AG09309 (cell line): ENCODE results near the gene CCKAR.
A peak's percentile ranks its signal among the peaks of the same experiment; 100 is the strongest.

Experiments
- DNase-seq: peaks from one replicate; pipeline ENCODE4 v3.0.0-alpha.2; 2010; ENCODE audit warnings: low read depth
- H3K4me3 ChIP-seq: 2 replicates; pipeline ENCODE4 v1.5.1; 2011; ENCODE audit warnings: mild to moderate bottlenecking, low read depth, low read length, moderate library complexity; ENCODE audit not compliant: control insufficient read depth
- TF ChIP-seq, protein P1 (sequence below): IDR thresholded peaks from 2 replicates; pipeline ENCODE4 v1.5.1; 2011; ENCODE audit warnings: mild to moderate bottlenecking, low read depth, low read length, inconsistent platforms; ENCODE audit not compliant: insufficient read depth, control insufficient read depth; ENCODE audit errors: missing control alignments

Gene CCKAR

DNA sequence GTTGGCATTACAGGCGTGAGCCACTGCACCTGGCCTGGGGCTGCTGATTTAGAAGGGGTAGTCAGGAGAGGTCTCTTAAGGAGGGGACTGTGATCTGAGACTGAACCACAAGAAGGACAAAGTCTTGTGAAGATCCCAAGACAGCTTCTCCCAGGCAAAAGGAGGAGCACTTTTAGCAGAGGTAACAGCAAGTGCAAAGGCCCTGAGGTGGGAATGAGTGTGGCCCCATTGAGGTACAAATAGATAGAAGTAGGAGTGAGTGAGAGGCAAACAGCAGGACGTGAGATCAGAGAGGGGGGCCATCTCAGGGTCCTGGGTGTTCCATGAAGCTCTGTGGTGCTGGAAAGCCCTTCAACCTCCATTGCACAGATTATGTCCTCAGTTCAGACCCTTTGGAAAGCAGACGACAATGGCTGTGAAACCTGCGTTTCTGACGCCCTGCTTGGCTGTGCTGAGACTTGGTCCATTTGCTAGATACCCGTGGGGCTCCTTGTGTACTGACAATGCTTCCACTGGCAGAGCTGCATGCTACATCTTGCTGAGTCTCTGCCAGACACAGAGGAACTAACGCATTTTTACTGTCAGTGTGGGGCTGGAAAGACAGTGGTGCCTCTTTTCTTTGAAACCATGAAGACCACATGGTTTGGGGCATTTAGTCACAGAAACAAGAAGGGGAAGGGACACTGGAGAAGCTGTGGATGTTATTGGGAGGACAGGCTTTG lies 1.3 kb upstream of the CCKAR start:
- DNase-seq = no peak
- no peak overlapping the region for H3K4me3 ChIP-seq
- TF ChIP-seq, protein P1, sequence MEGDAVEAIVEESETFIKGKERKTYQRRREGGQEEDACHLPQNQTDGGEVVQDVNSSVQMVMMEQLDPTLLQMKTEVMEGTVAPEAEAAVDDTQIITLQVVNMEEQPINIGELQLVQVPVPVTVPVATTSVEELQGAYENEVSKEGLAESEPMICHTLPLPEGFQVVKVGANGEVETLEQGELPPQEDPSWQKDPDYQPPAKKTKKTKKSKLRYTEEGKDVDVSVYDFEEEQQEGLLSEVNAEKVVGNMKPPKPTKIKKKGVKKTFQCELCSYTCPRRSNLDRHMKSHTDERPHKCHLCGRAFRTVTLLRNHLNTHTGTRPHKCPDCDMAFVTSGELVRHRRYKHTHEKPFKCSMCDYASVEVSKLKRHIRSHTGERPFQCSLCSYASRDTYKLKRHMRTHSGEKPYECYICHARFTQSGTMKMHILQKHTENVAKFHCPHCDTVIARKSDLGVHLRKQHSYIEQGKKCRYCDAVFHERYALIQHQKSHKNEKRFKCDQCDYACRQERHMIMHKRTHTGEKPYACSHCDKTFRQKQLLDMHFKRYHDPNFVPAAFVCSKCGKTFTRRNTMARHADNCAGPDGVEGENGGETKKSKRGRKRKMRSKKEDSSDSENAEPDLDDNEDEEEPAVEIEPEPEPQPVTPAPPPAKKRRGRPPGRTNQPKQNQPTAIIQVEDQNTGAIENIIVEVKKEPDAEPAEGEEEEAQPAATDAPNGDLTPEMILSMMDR = no peak

DNA sequence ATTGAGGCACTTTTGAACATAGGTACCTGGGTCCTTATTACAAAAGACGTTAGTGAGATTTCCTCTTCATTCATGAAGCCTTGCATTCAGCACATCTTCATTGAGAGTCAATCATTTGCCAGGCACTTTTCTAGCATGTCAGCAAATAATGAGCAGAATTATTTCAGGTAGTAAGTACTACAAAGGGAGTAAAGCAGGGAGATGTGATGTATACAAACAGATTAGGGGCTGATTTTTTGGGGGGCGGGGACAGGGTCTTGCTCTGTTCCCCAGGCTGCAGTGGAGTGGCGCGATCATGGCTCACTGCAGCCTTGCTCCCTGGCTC lies 638 bp upstream of the CCKAR start:
- TF ChIP-seq, protein P1 = no peak
- H3K4me3 ChIP-seq = no peak overlapping the region
- DNase-seq = no peak

DNA sequence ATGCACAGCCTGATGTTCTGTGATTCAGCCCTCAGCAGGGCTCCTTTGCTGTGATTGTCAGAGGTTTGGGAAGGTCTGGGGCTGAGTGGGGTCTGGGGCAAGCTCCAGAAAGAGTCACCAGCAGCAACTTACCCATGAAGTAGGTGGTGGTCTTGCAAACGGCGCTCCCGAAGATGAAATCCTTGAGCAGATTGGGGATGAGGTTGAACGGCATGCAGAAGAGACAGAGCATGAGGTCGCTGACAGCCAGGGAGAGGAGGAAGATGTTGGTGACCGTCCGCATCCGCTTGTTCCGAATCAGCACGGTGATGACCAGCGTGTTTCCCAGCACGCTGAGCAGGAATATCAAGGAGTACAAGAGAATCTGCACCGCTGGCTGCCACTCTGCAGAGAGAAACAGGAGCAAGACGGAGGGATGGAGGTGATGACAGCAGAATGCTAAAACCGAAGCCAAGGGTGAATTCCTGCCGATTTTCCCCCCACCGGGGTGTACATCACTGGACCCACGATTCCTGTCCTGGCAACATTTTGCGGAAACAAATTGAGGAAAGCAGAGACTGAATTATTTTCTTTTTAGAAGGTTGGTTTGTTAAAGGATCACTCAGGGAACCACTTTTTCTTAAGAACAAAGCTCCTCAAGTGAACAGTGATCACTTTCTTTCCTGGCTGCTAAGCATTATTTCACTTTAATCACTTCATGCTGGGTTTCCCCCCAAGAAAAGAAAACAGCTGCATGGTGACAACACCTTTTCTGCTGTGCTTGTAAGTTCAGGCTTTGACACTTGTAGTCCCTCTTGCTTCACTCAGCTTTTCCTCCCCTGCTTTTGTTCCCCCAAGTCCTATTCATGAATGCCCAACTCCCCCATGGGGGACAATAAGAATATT lies 941 bp downstream of the CCKAR start:
- TF ChIP-seq, protein P1 = no peak
- no peak for DNase-seq
- no peak overlapping the region for H3K4me3 ChIP-seq

DNA sequence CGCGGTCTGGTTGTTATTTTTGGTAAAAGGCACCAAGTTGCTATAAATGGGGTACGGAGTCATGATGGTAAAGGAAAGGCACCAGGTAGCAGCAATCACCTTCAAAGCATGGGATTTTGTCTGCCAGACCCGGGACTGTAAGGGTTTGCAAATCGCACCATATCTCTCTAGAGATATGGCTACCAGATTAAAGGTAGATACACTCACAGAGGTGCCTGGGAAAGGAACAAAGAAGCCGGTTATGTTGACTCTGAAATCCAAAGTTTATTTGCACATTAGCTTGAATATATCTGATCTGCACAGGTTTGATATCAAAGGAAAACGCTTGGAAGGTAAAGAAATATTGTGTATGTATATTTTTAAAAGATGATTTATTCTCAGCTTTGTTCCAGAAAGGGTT lies 4.6 kb downstream of the CCKAR start:
- H3K4me3 ChIP-seq = no peak overlapping the region
- TF ChIP-seq, protein P1 = no peak
- no peak for DNase-seq

DNA sequence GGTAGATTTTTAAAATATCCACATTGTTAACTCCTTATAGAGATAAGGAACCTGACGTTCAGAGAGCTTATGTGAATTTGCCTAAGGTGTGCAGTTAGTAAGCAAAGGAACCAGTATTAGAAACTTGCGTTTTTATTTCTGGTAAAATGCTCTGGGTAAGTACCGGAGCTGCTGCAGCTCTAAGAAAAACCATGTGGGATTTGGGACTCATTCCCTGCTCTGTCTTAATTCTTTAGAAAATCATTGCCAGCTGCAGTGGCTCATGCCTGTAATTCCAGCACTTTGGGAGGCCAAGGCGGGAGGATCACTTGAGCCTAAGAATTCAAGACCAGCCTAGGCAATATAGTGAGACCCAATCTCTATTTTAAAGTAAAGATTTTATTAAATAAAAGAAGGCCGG lies 5.8 kb downstream of the CCKAR start:
- H3K4me3 ChIP-seq = no peak overlapping the region
- DNase-seq = peak; percentile 28
- TF ChIP-seq, protein P1 = no peak

DNA sequence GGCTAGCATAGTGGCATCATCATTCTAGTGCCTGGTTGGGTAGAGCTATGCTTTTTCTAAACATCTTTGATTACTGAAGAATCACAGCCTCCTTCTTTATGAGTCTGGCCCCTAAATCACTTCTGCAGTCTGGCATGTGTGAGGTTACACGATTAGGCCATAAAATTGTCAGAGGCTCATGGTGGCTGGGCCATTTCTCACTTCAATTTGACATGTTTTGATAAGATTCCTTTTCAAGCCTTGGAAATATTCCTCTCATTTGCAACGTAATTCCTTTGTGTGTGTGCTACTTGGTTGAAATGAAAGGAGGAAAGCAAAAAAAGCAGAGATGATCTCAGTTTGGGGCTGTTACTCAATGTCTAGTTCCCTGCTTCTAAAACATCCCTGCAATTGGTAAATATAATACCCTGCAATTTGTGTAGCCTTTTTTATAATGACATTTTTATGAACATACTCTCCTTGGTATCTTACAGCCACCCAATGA lies 6.2 kb downstream of the CCKAR start:
- DNase-seq = peak; percentile 95
- no peak overlapping the region for H3K4me3 ChIP-seq
- TF ChIP-seq, protein P1 = no peak
